HG02588 (cell line): ENCODE data around the gene SERPING1.

ENCODE experiments used
- ATAC-seq: cut with Tn5 transposase; IDR thresholded peaks from one replicate; pipeline ENCODE4 v1.9.1; 2021; ENCODE audit warnings: mild to moderate bottlenecking, moderate library complexity; ENCODE audit not compliant: unreplicated experiment

The SERPING1 gene

GRCh38 chr11:57597916-57598830, 688 bp downstream of the SERPING1 start:
- ATAC-seq: no peak

GRCh38 chr11:57598831-57599155, 1.3 kb downstream of the SERPING1 start:
- ATAC-seq: no peak

GRCh38 chr11:57599381-57599780, 1.9 kb downstream of the SERPING1 start:
- ATAC-seq: no peak

- ATAC-seq: no peak
Measured at GRCh38 chr11:57601297-57601696, 3.8 kb downstream of the SERPING1 start.

GRCh38 chr11:57604296-57605027, 7.0 kb downstream of the SERPING1 start:
- ATAC-seq: no peak

GRCh38 chr11:57605028-57605420, 7.5 kb downstream of the SERPING1 start:
- no peak for ATAC-seq

- ATAC-seq: no peak
Measured at GRCh38 chr11:57610170-57610569, 12.7 kb downstream of the SERPING1 start.

- ATAC-seq: no peak
Measured at GRCh38 chr11:57614234-57614772, 16.8 kb downstream of the SERPING1 start.

GRCh38 chr11:57615308-57615707, 17.8 kb downstream of the SERPING1 start:
- no peak for ATAC-seq

GRCh38 chr11:57616595-57616994, 19.1 kb downstream of the SERPING1 start:
- no peak for ATAC-seq

GRCh38 chr11:57618438-57618837, 21.0 kb downstream of the SERPING1 start:
- ATAC-seq: no peak

- no peak for ATAC-seq
Measured at GRCh38 chr11:57619331-57619730, 21.8 kb downstream of the SERPING1 start.

- no peak for ATAC-seq
Measured at GRCh38 chr11:57620467-57620866, 23.0 kb downstream of the SERPING1 start.

GRCh38 chr11:57622263-57622662, 24.8 kb downstream of the SERPING1 start:
- ATAC-seq: no peak

GRCh38 chr11:57624864-57625263, 27.4 kb downstream of the SERPING1 start:
- no peak for ATAC-seq

GRCh38 chr11:57626895-57627294, 29.4 kb downstream of the SERPING1 start:
- ATAC-seq: no peak

GRCh38 chr11:57630171-57630570, 32.7 kb downstream of the SERPING1 start:
- no peak for ATAC-seq

GRCh38 chr11:57632116-57632515, 34.6 kb downstream of the SERPING1 start:
- no peak for ATAC-seq

- ATAC-seq: no peak
Measured at GRCh38 chr11:57633394-57634070, 36.0 kb downstream of the SERPING1 start.

GRCh38 chr11:57634311-57634710, 36.8 kb downstream of the SERPING1 start:
- ATAC-seq: no peak

GRCh38 chr11:57635246-57635645, 37.8 kb downstream of the SERPING1 start:
- no peak for ATAC-seq
